GM20431 (cell line): Measurements from ENCODE around the gene TEAD1.

Experiments
- in situ Hi-C: fragments of 300-500 bp; cut with MseI, MboI; formaldehyde crosslinking; loops from one replicate; pipeline ENCODE4 v1.15.0; 2020; ENCODE audit warnings: low sequenced_read_pairs; ENCODE audit not compliant: unreplicated experiment

Gene TEAD1

DNA sequence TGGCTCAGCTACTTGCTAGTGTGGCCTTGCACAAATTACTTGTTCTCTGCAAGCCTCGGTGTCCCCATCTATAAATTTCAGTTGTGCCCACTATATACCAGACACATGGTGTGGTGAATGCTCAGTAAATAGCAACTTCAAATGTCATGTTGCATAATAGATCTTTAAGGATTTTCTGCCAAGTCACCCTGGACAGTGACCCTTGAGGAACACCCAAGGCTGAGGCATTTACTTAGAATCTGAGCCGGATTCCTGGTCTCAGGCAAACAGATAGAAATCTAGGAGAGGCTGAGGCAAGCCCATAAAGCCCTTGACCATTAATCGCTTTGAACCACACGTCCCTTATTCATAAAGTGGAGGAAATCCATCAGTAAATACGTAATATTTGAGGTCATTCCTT is 9.7 kb downstream of the TEAD1 start:
- in situ Hi-C loops = no loop called here

DNA sequence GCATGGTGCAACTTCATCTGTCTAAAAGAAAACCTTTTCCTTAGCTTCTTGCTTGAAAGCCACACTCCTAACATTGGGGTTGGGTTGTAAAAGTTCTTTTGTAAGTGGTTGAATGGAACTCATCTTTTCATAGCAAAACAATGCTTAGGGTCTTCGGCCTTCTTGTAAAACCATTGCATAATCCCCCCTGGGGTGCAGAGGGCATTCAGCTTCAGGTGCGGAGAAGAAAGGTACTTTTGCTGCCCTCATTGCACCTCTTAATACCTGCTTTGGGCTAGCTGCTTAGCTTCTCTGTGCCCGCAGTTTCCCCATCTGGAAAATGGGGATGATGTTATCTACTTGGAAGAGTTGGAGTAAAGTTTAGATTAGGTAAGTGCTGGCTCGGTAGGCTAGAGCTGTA is 10.1 kb downstream of the TEAD1 start:
- in situ Hi-C loops = no loop called here

GRCh38 chr11:12684816-12685215 is 10.6 kb downstream of the TEAD1 start:
- in situ Hi-C loops = no loop called here

DNA sequence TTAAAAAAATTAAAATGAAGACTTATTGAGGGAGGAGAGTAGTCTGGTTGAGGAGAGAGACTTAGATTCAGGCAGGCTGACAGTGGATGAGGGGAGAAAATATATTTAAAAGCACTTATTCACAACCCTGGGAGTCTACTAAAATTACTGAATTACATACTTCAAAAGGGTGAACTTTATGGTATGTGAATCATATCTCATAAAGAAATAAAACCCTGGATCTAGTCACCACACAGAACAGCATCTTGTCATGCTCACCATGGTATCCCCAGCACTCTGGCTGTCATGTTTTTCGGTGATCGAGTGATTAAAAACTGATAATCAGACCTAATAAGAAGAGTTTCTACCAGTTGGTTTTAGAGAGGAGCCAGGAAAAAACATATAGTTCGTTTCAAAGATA is 11.0 kb downstream of the TEAD1 start:
- in situ Hi-C loops = no loop called here

DNA sequence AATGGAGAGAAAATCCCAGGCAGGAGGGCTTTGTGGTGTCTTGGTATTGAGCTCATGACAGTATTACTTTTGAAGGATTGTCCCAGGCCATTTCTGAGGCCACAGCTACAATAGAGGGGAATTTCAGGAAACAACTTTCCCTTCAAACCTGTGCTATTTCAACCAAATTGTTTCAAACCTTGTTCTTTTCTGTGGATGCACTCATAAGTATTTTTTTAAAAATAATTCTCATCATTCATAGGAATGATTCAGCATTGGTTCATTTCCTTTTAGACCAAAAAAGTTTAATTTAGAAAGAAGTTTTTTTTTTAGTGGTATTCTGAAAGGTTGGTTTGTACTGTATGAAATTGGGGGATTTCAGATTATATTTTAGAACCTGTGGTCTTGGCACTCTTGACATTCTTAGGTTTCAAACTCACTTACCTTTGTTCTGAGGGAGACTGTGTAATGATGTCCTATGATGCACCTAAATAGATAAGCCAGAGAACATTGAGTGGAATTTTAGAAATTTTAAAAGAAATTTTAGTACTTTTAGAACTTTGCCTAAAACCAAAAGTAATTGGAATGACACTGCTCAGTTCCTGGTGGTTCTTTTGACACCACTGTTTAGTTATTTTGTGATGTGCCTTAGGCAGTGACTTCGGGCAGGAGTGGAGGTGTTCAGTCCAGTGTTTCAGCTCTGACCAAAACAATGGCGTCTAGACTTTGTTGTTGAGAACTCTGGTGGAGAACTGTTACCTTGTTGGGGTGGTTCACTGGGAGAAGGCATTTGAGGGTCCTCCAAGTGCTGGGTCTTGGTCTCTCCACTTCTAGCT is 12.2 kb downstream of the TEAD1 start:
- in situ Hi-C loops = no loop called here

DNA sequence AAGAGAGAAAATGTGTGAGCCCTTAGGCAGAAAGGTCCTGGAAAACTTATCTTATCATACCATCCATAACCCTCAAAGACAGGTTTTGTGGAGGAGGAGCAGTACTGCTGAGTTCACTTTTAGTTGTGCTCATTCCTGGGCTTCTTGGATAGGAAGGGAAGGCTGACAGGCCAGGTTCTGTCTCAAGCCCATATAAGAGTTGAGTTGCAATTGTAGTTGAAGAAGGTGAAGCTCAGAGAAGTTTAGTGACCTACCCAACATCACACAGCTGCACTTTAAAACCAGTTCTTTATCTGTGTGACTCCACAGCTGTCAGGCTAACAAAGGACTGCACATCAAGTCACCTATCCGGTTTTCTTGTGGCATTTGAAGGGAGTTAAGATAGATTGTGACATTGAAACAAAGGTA is 13.0 kb downstream of the TEAD1 start:
- in situ Hi-C loops = no loop called here

- in situ Hi-C loops = no loop called here
Observed at GRCh38 chr11:12687740-12688139, 13.5 kb downstream of the TEAD1 start.

- in situ Hi-C loops = no loop called here
Observed at GRCh38 chr11:12689029-12689755, 15.0 kb downstream of the TEAD1 start.

GRCh38 chr11:12690663-12691062 is 16.4 kb downstream of the TEAD1 start:
- in situ Hi-C loops = no loop called here

- in situ Hi-C loops = no loop called here
Observed at GRCh38 chr11:12691473-12691872, 17.3 kb downstream of the TEAD1 start.

DNA sequence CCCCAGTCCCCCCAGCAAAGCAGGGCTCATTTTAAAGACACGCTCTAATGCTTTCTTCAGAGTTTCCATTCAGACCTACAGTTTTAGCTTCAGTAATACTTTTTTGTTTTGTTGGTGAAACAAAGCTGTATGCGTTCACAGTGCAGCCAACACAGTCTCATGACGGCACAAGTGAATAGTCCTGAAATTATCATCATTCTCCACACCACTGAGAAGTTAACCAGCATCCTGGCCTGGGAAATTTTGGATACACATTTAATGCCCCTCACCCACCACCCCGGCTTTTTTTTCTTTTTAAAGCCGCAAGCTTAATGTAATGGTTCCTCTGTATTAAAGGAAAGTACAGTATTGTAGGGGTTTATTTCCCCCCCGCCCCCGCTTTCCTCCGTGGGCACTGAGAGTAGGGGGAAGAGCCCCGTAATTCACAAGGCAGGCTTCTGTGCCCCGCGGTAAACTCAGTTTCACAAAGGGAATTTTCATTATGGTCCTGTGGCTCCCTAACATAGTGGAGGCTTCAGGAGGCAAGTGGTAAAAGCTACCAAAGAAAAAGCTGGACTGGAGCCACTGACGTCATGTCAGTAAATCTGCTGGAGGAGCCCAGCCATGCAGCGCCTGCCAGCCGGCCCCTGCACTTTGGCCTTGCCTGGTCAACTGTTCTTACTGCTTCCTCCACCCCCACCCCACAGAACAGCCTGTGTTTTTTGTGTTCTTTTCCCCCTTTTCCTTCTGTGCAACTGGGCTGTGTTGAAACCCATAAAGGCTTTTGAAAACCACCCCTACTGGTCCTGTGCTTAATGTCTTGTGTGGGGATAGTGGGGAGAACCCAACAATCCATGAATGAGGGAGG is 18.2 kb downstream of the TEAD1 start:
- in situ Hi-C loops = no loop called here

DNA sequence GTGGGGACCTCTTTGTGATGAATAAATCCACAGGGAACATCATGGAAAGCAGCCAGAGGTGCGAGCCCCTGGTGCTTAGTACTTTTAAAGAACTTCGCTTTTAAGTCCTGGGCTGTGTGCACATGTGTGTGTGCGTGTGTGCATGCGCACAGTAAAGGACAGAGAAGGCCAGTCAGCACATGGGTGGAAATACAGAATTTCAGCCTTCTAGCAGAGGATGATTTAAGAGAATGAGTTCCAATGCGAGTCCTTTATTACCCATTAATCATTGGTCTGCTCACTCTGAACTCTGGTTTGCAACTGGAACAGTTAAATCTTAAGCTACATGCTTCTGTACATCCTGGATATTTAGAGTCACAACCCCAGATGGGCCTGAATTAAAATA is 18.9 kb downstream of the TEAD1 start:
- in situ Hi-C loops = no loop called here

- in situ Hi-C loops = no loop called here
Observed at GRCh38 chr11:12693479-12694182, 19.4 kb downstream of the TEAD1 start.

GRCh38 chr11:12694183-12694531 is 19.9 kb downstream of the TEAD1 start:
- in situ Hi-C loops = no loop called here

DNA sequence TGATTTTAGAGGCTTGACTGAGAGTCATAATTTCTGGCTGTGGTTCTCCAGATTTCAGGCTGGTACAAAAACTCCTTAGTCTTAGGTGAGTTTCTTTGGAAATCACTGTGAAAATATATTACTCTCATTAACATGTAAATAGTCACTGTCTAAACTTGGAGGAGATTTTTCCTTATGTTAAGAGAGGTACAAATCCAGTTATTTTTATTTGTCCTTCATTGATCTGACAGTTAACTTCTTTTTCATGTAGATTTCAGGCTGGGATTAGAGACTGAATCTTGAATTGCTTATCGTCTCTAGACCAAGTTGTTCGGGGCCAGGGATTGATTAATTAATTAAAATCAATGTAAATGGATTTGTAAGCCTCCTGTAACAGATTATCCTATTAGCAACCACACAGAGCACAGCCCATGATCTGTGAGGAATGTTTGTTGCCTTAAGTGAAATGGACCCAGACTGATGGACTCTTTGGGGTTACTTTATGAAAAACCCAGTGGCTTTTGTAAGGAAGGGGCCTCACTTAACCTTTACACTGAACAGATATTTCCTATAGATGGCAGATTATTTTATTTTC is 21.1 kb downstream of the TEAD1 start:
- in situ Hi-C loops = no loop called here

DNA sequence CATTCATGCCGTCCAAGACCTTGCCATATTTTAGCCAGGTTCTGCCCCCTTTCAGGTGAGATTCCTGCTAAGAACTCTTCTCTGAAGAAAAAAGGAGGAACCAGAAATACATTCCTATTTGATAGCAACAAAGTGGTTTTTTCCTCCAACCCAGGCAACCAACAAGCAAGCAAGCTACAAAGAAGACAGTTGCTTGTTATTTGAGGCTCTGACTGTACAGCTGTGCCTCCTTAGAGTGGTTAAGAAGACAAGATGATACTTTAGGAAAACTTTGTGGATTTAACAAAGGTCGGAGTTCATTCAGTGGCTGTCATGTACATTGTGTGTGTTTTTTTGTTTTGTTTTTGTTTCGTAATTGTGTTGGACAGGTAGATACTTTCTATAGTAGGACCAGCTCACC is 21.7 kb downstream of the TEAD1 start:
- in situ Hi-C loops = no loop called here

GRCh38 chr11:12696911-12697581 is 22.8 kb downstream of the TEAD1 start:
- in situ Hi-C loops = no loop called here

DNA sequence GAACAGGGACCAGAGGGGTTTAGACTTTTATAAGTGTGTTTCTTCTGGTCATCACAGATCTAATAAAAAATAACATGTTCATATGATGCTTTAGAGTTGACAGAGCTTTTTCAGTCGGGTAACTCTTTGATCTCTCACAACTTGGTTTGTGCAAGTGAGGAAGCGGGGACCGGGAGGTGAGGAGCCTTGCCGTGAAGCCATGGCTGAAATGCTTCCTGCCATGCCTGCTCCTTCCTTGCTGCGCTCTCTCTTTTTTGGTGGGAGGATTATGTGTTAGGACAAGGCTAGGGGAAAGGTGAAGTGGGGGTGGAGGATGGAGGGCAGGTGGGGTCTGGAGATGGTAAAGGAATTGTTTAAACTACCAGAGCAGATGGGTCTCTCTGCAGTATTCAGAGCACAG is 23.8 kb downstream of the TEAD1 start:
- in situ Hi-C loops = no loop called here

- in situ Hi-C loops = no loop called here
Observed at GRCh38 chr11:12701811-12702592, 27.8 kb downstream of the TEAD1 start.
